ENCODE measurements around the gene DNAH10. TPM values are rescaled to one million over a fixed set of nuclear protein-coding genes. Genes with fewer than 3 reads are reported as not detected.
A peak's percentile ranks its signal among the peaks of the same experiment; 100 is the strongest.
"Not testable (repeated sequence)": the region's sequence is repeated elsewhere in the genome, so short reads cannot be mapped to it uniquely, and the experiment has no call there.

Gene DNAH10
- total RNA-seq, 2 donors from 2014 or later: 0.09 to 0.64 TPM

GRCh38 chr12:123945287-123946151, 183.4 kb downstream of the DNAH10 start:
- peaks cover 51% of the 10 kb centered on the region for H3K9me3 ChIP-seq (ENCODE audit: control insufficient read depth, low read length)
- peak; percentile 48 for DNase-seq
- no peak overlapping the region for H3K27ac Mint-ChIP-seq

GRCh38 chr12:123946152-123946515, 184.0 kb downstream of the DNAH10 start:
- peaks cover 52% of the 10 kb centered on the region for H3K9me3 ChIP-seq (ENCODE audit: control insufficient read depth, low read length)
- Mint-ChIP-seq H3K9me3 (peaks cover 24% of the 10 kb centered on the region), H3K27ac (no peak overlapping the region), H3K36me3 (ENCODE audit: low read depth) (peaks cover 69% of the 10 kb centered on the region), H3K27me3 (ENCODE audit: insufficient read depth) (peaks cover 10% of the 10 kb centered on the region), H3K4me3 (no peak overlapping the region), H3K4me1 (peaks cover 1% of the 10 kb centered on the region)
- 93 to 97% methylated on average over 8 of the region's 8 CpGs for WGBS, 2 experiments (ENCODE audit: insufficient coverage in 1 of 2, insufficient read length in 1 of 2)
- no peak overlapping the region for H3K27ac ChIP-seq (ENCODE audit: low read depth, low read length)
- no peaks in the 10 kb centered on the region for H3K4me1 ChIP-seq (ENCODE audit: control insufficient read depth, insufficient read depth, low read length)
- no peak for TF ChIP-seq CTCF (conservative IDR thresholded peaks at IDR 0.05)
- no peaks in the 10 kb centered on the region for H3K27me3 ChIP-seq (ENCODE audit: control insufficient read depth, insufficient read depth, low read length, poor library complexity, severe bottlenecking)
- no peak overlapping the region for H3K9ac ChIP-seq (ENCODE audit: extremely low read depth, low read length, poor library complexity, severe bottlenecking)
- H3K4me3 ChIP-seq (ENCODE audit: low read length): no peak overlapping the region
- peaks cover 43% of the 10 kb centered on the region for H3K36me3 ChIP-seq (ENCODE audit: control insufficient read depth, insufficient read depth, low read length)
- DNase-seq: peak; percentile 28

More at GRCh38 chr12:123945287-123946151, 183.4 kb downstream of the DNAH10 start:
- H3K4me3 Mint-ChIP-seq: no peak overlapping the region
- 89 to 90% methylated on average over 21 to 25 of the region's 25 CpGs for WGBS, 2 experiments (ENCODE audit: insufficient coverage in 1 of 2, insufficient read length in 1 of 2)
- Histone ChIP-seq H3K36me3 (ENCODE audit: control insufficient read depth, insufficient read depth, low read length) (peaks cover 44% of the 10 kb centered on the region), H3K4me3 (ENCODE audit: low read length) (no peak overlapping the region), H3K27ac (ENCODE audit: low read depth, low read length) (no peak overlapping the region), H3K9ac (ENCODE audit: extremely low read depth, low read length, poor library complexity, severe bottlenecking) (no peak overlapping the region), H3K4me1 (ENCODE audit: control insufficient read depth, insufficient read depth, low read length) (no peaks in the 10 kb centered on the region), H3K27me3 (ENCODE audit: control insufficient read depth, insufficient read depth, low read length, poor library complexity, severe bottlenecking) (no peaks in the 10 kb centered on the region)
- peaks cover 71% of the 10 kb centered on the region for H3K36me3 Mint-ChIP-seq (ENCODE audit: low read depth)
- H3K27me3 Mint-ChIP-seq (ENCODE audit: insufficient read depth): peaks cover 9% of the 10 kb centered on the region
- peaks cover 1% of the 10 kb centered on the region for H3K4me1 Mint-ChIP-seq
- no peak for TF ChIP-seq CTCF (conservative IDR thresholded peaks at IDR 0.05)
- H3K9me3 Mint-ChIP-seq: peaks cover 24% of the 10 kb centered on the region

- H3K4me3 Mint-ChIP-seq; H3K27ac Mint-ChIP-seq; H3K9ac ChIP-seq (ENCODE audit: extremely low read depth, low read length, poor library complexity, severe bottlenecking); H3K4me3 ChIP-seq (ENCODE audit: low read length); H3K27ac ChIP-seq (ENCODE audit: low read depth, low read length); H3K27me3 ChIP-seq (ENCODE audit: control insufficient read depth, insufficient read depth, low read length, poor library complexity, severe bottlenecking); H3K4me1 Mint-ChIP-seq; H3K4me1 ChIP-seq (ENCODE audit: control insufficient read depth, insufficient read depth, low read length): not testable (repeated sequence)
- Mint-ChIP-seq H3K9me3 (peaks cover 24% of the 10 kb centered on the region), H3K36me3 (ENCODE audit: low read depth) (peaks cover 63% of the 10 kb centered on the region), H3K27me3 (ENCODE audit: insufficient read depth) (peaks cover 10% of the 10 kb centered on the region)
- WGBS, 2 experiments (ENCODE audit: insufficient coverage in 1 of 2, insufficient read length in 1 of 2): 97 to 100% methylated on average over 10 to 33 of the region's 35 CpGs
- Histone ChIP-seq H3K9me3 (ENCODE audit: control insufficient read depth, low read length) (peaks cover 47% of the 10 kb centered on the region), H3K36me3 (ENCODE audit: control insufficient read depth, insufficient read depth, low read length) (peaks cover 37% of the 10 kb centered on the region)
- peak; percentile 22 for DNase-seq
Measured at GRCh38 chr12:123946516-123947505, 184.7 kb downstream of the DNAH10 start.

GRCh38 chr12:123947531-123947930, 185.4 kb downstream of the DNAH10 start:
- not testable (repeated sequence) for H3K27ac ChIP-seq (ENCODE audit: low read depth, low read length); DNase-seq; H3K27me3 ChIP-seq (ENCODE audit: control insufficient read depth, insufficient read depth, low read length, poor library complexity, severe bottlenecking); H3K27ac Mint-ChIP-seq; H3K9ac ChIP-seq (ENCODE audit: extremely low read depth, low read length, poor library complexity, severe bottlenecking); H3K4me3 ChIP-seq (ENCODE audit: low read length); H3K4me3 Mint-ChIP-seq
- 98 to 100% methylated on average over 2 to 6 of the region's 7 CpGs for WGBS, 2 experiments (ENCODE audit: insufficient coverage in 1 of 2, insufficient read length in 1 of 2)
- peaks cover 29% of the 10 kb centered on the region for H3K36me3 ChIP-seq (ENCODE audit: control insufficient read depth, insufficient read depth, low read length)
- H3K9me3 ChIP-seq (ENCODE audit: control insufficient read depth, low read length): peaks cover 40% of the 10 kb centered on the region
- Mint-ChIP-seq H3K36me3 (ENCODE audit: low read depth) (peaks cover 55% of the 10 kb centered on the region), H3K4me1 (peaks cover 12% of the 10 kb centered on the region), H3K27me3 (ENCODE audit: insufficient read depth) (peaks cover 11% of the 10 kb centered on the region), H3K9me3 (peaks cover 19% of the 10 kb centered on the region)
- peaks cover 12% of the 10 kb centered on the region for H3K4me1 ChIP-seq (ENCODE audit: control insufficient read depth, insufficient read depth, low read length)
